ENCODE measurements around the gene FHIT. TPM values are rescaled to one million over a fixed set of nuclear protein-coding genes. Genes with fewer than 3 reads are reported as not detected.

Gene FHIT
- total and polyA plus RNA-seq, 10 of the 15 experiments (the other 5 are each of a cell fraction or from before 2014, with no cell fraction given) = 4.2 to 14.9 (median 9.4) TPM

DNA sequence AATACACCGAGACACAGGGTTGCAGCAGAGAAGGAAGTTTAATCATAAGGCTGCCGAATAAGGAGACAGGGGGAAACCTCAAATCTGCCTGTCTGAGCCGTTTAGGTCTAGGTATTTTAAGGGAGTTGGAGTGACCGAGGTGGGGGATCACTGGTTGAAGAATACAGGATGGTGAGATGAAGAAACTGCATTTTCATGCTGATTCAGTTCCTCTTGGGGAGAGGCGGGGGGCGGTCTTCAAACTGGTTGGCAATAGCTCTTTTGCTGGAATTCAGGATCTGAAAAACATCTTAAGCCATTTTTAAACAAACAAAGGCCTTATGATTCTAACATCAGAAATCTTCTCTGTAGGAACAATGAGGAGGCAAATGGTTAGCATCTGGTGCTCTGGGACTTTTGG, 1502.0 kb downstream of the FHIT start (continued):
- TF ChIP-seq, protein P1, sequence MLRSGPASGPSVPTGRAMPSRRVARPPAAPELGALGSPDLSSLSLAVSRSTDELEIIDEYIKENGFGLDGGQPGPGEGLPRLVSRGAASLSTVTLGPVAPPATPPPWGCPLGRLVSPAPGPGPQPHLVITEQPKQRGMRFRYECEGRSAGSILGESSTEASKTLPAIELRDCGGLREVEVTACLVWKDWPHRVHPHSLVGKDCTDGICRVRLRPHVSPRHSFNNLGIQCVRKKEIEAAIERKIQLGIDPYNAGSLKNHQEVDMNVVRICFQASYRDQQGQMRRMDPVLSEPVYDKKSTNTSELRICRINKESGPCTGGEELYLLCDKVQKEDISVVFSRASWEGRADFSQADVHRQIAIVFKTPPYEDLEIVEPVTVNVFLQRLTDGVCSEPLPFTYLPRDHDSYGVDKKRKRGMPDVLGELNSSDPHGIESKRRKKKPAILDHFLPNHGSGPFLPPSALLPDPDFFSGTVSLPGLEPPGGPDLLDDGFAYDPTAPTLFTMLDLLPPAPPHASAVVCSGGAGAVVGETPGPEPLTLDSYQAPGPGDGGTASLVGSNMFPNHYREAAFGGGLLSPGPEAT (IDR thresholded peaks at IDR 0.05; ENCODE audit: low read depth) = no peak
- TF ChIP-seq CBX5 (IDR thresholded peaks at IDR 0.05; ENCODE audit: low read depth) = no peak
- TF ChIP-seq TBL1XR1 (IDR thresholded peaks at IDR 0.05; ENCODE audit: low read depth, low read length) = no peak
- no peak for TF ChIP-seq POU2F2 (IDR thresholded peaks at IDR 0.05; ENCODE audit: borderline replicate concordance, low read depth, low read length)

DNA sequence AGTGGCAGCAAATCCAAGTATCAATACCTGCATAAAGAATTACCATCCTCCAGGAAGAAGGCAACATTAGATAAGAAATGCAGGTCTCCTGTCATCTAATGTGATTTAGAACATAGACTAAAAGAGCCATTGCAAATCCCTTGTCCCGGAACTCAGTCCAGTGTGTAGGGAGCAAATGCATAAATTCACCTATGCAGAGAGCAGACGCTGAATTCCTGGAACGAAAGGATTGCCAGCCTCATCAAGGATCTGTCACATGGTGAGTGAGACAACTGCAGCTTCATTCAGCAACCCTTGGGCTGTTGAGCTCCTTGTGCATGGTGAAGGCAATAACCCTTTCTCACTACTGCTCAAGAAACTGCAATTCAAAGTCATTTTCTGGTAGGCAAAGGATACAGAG, 1504.7 kb downstream of the FHIT start:
- Histone ChIP-seq H3K36me3 (ENCODE audit: control insufficient read depth in 2 of 2, insufficient read depth in 2 of 2, low read length in 1 of 2) (no peaks in the 10 kb centered on the region), H3K9me3 (replicated peaks; ENCODE audit: control insufficient read depth, insufficient read depth, low read length) (peaks cover 1% of the 10 kb centered on the region; the same call in 1 of the 3 replicates), H3K9ac (ENCODE audit: control insufficient read depth, insufficient read depth, low read length) (no peak overlapping the region), H3K27me3 (replicated peaks in 1 of 2; ENCODE audit: control insufficient read depth in 2 of 2, insufficient read depth in 2 of 2, low read length in 1 of 2) (no peaks in the 10 kb centered on the region), H3K4me3 (no peak overlapping the region), H3K4me2 (ENCODE audit: control insufficient read depth, insufficient read depth) (no peak overlapping the region), H3K4me1 (ENCODE audit: control insufficient read depth, insufficient read depth, low read length) (no peaks in the 10 kb centered on the region), H2AFZ (ENCODE audit: control insufficient read depth, low read depth, low read length) (no peak overlapping the region), H3K27ac (ENCODE audit: control insufficient read depth, insufficient read depth) (no peak overlapping the region), H3K79me2 (ENCODE audit: control insufficient read depth, insufficient read depth, low read length) (no peaks in the 10 kb centered on the region), H4K20me1 (ENCODE audit: control insufficient read depth, insufficient read depth) (no peaks in the 10 kb centered on the region)
- 66% methylated on average over 3 of the region's 3 CpGs for WGBS (ENCODE audit: insufficient coverage, insufficient replicate concordance, low lambda C conversion rate, missing lambda C conversion rate)
- intact Hi-C loops (cut with micrococcal nuclease; ENCODE audit: unreplicated experiment) (no loop called here), in situ Hi-C loops (cut with MboI) (no loop called here)
- ChIA-PET SMC1A (ENCODE audit: uncharacterized antibody, unreplicated experiment) (no interaction called here), POLR2A (no interaction called here), CTCF (no interaction called here), RAD21 (ENCODE audit: unreplicated experiment) (no interaction called here)
- ATAC-seq (no peak), DNase-seq (ENCODE audit: low read depth, low spot score) (no peak), FAIRE-seq (no peak)
- no TSS peak for BruUV-seq (replicated peaks)
- no peak for TF ChIP-seq ESRRA (IDR thresholded peaks at IDR 0.05; ENCODE audit: low read length)
- no peak for TF ChIP-seq POLR2AphosphoS5 (IDR thresholded peaks at IDR 0.05; ENCODE audit: low read length)
- no peak for TF ChIP-seq EZH2 (IDR thresholded peaks at IDR 0.05; ENCODE audit: borderline replicate concordance, control insufficient read depth, low read depth, low read length)
- no peak for TF ChIP-seq E2F8 (IDR thresholded peaks at IDR 0.05; ENCODE audit: low read depth, partially characterized antibody)
- no peak for TF ChIP-seq NFYA (IDR thresholded peaks at IDR 0.05; ENCODE audit: borderline replicate concordance, low read depth, low read length)
- TF ChIP-seq, protein P1 (IDR thresholded peaks at IDR 0.05; ENCODE audit: low read depth) = no peak
- no peak for TF ChIP-seq CREM (IDR thresholded peaks at IDR 0.05; ENCODE audit: low read depth)
- no peak for TF ChIP-seq SP1 (IDR thresholded peaks at IDR 0.05; ENCODE audit: low read depth, low read length)
- TF ChIP-seq LARP7 (IDR thresholded peaks at IDR 0.05) = no peak
